Adrenal gland (tissue), 5 donors: Measurements from ENCODE around the gene GALR2.

ENCODE experiments used
- CTCF ChIP-seq, 6 experiments: fragments of 450-650 bp in 4 of 6; fragments of 200-600 bp in 2 of 6; sonication (generic) in 1 of 6; IDR thresholded peaks; 1 replicate in 5 of 6; 2 replicates in 1 of 6; pipeline versions ENCODE4 v1.5.1 to v1.8.0; 2016 to 2021; ENCODE audit warnings: antibody characterized with exemption in 6 of 6, mild to moderate bottlenecking in 2 of 6, moderate library complexity in 1 of 6
- POLR2A ChIP-seq, 2 donors: fragments of 450-650 bp; IDR thresholded peaks; one replicate each; pipeline ENCODE4 v1.6.1; 2017; ENCODE audit warnings: antibody characterized with exemption in 2 of 2, mild to moderate bottlenecking in 2 of 2, moderate library complexity in 1 of 2
- donor health status: DM: no; HTN: no; CAD: no.

- TF ChIP-seq CTCF (IDR thresholded peaks at IDR 0.05) = no peak
- no peak for TF ChIP-seq POLR2A (IDR thresholded peaks at IDR 0.05)
Observed at GRCh38 chr17:76115138-76115754, 40.7 kb downstream of the GALR2 start.
